Cardiac fibroblast (primary cell): Measurements from ENCODE around the gene PDZD2.
"Not testable (repeated sequence)": the region's sequence is repeated elsewhere in the genome, so short reads cannot be mapped to it uniquely, and the experiment has no call there.

Experiments
- DNase-seq, 2 donors: peaks; one replicate each; pipeline versions ENCODE4 v3.0.0 to v3.0.0-alpha.2; 2010; ENCODE audit warnings: low read depth in 2 of 2
- H3K4me3 ChIP-seq, 2 donors: replicated peaks in 1 of 2; 1 replicate in 1 of 2; 2 replicates in 1 of 2; pipeline ENCODE4 v1.5.1; 2011; ENCODE audit warnings: low read depth in 2 of 2, low read length in 2 of 2, mild to moderate bottlenecking in 2 of 2, moderate library complexity in 1 of 2
- CTCF ChIP-seq: IDR thresholded peaks from one replicate; pipeline ENCODE4 v1.5.1; 2011; ENCODE audit warnings: low read depth, mild to moderate bottlenecking, low read length, inconsistent platforms

PDZD2 gene

GRCh38 chr5:31962871-31963307 lies 324.0 kb downstream of the PDZD2 start:
- TF ChIP-seq CTCF, result no peak
- peak in 1 of 2 donors; percentile 22 for DNase-seq
- no peak overlapping the region for H3K4me3 ChIP-seq

- DNase-seq, result no peak
- no peak overlapping the region for H3K4me3 ChIP-seq
- TF ChIP-seq CTCF, result no peak
Measured at GRCh38 chr5:31963358-31964006, 324.6 kb downstream of the PDZD2 start.

- no peak overlapping the region for H3K4me3 ChIP-seq
- TF ChIP-seq CTCF, result no peak
- no peak for DNase-seq
Measured at GRCh38 chr5:31964007-31964360, 325.1 kb downstream of the PDZD2 start.

DNA sequence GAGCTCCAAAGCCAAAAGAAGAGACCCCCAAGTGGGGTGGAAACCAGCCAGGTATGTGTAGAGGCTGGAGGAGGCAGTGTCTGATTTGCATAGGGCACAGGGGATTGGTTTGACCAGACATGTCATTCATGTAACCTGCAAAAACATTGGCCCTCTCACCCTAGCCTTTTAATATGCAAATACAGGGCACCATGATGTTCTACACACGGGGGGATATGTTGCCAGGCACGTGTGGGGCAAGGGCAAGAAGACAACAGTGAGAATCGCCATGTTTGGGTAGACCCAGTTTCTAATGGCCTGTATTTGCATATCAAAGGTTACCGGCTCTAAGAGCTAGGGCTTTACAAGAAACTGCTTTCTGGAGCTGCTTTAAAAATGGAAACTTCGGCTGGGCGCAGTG lies 326.3 kb downstream of the PDZD2 start:
- no peak for TF ChIP-seq CTCF

GRCh38 chr5:31966936-31967335 lies 328.0 kb downstream of the PDZD2 start:
- TF ChIP-seq CTCF, result no peak

More for the DNA sequence above, 326.3 kb downstream of the PDZD2 start:
- no peak overlapping the region for H3K4me3 ChIP-seq
- DNase-seq, result no peak

GRCh38 chr5:31967461-31967860 lies 328.5 kb downstream of the PDZD2 start:
- DNase-seq, result no peak
- TF ChIP-seq CTCF, result no peak

More at GRCh38 chr5:31966936-31967335, 328.0 kb downstream of the PDZD2 start:
- no peak overlapping the region for H3K4me3 ChIP-seq
- no peak for DNase-seq

GRCh38 chr5:31972558-31972957 lies 333.6 kb downstream of the PDZD2 start:
- no peak for TF ChIP-seq CTCF
- H3K4me3 ChIP-seq, result no peak overlapping the region
- DNase-seq, result no peak

More at GRCh38 chr5:31967461-31967860, 328.5 kb downstream of the PDZD2 start:
- no peak overlapping the region for H3K4me3 ChIP-seq

- peak in 1 of 2 donors; percentile 36 for DNase-seq
- not testable (repeated sequence) for H3K4me3 ChIP-seq
Measured at GRCh38 chr5:31975189-31975612, 336.3 kb downstream of the PDZD2 start.
